Activated naive CD4-positive, alpha-beta T cell treated with Interleukin-2 at 50 U/mL for 16 hours (primary cell): ENCODE results near the gene LORICRIN.

ENCODE experiments used
- DNase-seq: peaks from one replicate; pipeline ENCODE4 v3.0.0-alpha.2; 2020

The LORICRIN gene, protein sequence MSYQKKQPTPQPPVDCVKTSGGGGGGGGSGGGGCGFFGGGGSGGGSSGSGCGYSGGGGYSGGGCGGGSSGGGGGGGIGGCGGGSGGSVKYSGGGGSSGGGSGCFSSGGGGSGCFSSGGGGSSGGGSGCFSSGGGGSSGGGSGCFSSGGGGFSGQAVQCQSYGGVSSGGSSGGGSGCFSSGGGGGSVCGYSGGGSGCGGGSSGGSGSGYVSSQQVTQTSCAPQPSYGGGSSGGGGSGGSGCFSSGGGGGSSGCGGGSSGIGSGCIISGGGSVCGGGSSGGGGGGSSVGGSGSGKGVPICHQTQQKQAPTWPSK

DNA sequence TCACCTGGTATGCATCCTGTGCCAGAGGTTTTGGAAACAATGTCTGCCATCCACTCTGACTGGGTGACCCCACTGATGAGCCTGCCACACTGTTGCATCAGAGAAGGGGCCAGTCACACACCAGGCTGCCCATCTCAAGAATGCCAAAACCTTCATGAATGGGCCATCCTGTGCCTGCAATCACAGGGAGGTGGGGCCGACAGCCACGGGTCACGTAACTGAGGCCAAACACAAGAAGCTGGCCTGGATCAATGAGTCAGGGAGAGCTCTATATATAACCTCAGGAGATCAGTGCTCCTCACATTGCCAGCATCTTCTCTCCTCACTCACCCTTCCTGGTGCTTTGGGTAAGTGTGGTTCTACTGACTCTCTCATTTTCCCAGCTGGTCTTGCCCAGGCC, at the start of gene LORICRIN:
LORICRIN (plus strand) TSS at position 301 of the 400 bp plus-strand sequence. CDS start 1,263 bp downstream, outside the sequence.
- no peak for DNase-seq

DNA sequence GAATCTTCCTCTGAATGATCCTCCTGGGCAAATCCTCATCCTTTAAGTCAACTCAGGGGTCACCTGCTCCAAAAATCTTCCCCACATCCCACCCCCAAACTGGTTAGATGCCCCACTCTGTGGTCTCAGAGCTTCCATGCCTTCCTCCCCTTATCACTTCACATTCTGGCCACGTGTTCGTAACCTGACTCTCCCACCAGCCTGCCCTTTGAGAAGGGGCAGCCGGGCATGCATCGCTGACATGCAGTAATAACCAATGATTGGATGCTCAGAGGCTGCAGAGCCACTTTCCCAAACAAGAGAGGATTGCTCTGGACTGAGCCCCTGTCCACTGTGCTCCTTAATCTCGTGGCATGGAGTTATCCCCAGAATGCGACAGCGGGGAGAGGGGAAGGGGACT, 49.3 kb upstream of the LORICRIN start:
- DNase-seq: no peak

DNA sequence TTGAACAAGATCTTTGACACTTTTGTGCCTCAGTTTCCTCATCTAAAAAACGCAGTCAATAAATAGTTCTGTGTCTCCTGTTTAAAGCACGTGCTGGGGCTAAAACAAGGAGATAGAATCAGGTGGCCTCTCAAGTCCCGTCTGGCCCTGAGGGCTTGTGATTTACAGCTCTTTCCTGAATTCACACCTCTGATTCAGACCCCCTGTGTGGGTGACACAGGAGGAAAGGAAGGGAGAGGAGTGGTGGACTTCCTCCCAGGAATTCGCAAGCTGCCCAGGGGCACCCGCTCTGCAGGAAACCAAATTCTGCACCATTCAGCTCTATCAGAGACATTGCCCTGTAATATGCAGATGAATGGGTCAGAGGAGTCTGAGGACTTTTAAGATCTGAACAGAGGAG, 47.3 kb upstream of the LORICRIN start:
- DNase-seq: no peak

DNA sequence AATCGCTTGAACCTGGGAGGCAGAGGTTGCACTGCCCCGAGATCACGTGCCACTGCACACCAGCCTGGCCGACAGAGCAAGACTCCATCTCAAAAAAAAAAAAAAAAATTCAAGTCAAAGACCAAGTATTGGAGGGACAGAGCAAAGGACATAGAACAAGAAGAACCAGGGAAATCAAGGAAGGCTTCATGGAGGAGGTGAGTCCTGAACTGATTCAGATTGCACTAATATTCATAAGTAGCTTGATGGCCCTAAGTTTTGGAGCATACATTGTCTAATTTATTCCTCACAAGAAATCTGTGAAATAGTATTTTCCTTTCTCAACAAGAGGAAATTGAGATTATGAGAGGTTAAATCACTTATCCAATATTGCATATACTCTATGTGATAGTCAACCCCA, 46.0 kb upstream of the LORICRIN start:
- no peak for DNase-seq

DNA sequence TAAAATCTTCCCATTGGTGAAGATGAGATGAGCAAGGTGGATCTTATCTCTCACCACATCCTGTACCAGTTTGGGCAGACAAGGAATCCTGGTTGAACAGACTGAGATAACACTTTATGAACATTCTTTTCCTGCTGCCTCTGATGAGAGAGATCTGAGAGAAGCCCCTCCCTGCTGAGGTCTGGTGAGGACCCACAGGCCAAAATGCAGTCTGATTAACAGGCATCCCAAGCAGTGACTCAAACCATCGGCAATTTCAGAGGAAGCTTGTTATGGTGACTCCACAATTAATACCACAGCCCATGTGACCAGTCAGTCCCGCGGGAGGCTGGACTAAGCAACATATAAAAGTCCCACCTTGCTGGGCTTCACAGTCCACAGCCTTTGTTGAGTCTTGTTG, 42.3 kb upstream of the LORICRIN start, which contains the start of gene PRR9:
PRR9 (plus strand) TSS at position 373 of the 400 bp plus-strand sequence. CDS start 561 bp downstream, outside the sequence.
- no peak for DNase-seq

DNA sequence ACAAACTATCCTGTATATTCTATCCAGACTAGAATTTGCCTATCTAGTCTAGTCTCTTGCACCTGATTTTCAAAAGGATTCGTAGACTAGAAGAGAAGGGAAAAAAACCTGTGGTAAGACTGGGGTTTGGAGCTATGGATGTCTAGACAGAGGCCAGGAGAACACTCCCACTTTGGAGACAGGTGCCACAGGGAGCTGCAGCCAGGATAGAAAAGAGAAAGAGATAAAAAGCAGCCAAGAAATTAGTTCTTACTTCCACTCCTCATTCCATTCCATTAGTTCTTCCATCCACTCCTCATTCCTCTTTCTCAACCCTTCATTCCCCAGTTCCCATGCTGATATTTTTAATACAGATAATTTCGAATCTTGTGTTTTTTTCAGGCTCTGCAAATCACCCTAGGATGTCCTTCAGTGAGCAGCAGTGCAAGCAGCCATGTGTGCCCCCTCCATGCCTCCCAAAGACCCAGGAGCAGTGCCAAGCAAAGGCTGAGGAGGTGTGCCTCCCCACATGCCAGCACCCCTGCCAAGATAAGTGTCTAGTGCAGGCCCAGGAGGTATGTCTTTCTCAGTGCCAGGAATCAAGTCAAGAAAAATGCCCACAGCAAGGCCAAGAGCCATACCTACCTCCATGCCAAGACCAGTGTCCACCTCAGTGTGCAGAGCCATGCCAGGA, 41.6 kb upstream of the LORICRIN start:
- no peak for DNase-seq

DNA sequence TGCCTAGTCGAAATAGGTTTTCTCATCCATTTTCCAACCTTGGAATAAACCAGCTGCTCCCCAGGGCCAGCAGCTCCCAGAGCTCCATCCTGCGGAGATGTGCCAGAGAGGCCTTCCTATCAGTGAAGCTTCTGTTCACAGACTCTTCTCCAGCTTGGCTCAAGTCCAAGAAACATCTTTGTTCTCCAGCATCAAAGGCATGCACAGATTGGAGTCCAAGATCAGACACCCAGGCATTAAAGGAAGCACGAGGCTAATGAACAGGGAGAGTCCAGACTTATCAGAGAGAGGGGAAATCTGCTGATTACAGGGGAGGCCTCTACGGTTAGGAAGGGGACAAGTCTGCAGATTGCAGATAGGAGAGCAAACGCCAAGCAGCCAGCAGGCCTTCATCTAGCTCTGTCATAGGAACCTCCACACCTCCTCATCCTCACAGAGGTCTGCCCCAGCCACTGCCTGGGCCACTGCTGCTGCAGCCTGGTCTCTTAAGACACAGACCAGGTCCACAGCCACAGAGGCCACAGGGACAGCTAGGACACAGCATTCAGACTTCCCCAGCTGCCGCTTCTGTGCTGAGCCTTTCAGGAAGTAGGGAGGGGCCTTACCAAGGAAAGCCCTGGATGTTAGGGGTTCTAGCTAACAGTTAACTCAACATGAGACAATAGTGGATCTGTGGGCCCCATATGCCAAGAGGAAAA, 38.7 kb upstream of the LORICRIN start:
- DNase-seq: no peak

DNA sequence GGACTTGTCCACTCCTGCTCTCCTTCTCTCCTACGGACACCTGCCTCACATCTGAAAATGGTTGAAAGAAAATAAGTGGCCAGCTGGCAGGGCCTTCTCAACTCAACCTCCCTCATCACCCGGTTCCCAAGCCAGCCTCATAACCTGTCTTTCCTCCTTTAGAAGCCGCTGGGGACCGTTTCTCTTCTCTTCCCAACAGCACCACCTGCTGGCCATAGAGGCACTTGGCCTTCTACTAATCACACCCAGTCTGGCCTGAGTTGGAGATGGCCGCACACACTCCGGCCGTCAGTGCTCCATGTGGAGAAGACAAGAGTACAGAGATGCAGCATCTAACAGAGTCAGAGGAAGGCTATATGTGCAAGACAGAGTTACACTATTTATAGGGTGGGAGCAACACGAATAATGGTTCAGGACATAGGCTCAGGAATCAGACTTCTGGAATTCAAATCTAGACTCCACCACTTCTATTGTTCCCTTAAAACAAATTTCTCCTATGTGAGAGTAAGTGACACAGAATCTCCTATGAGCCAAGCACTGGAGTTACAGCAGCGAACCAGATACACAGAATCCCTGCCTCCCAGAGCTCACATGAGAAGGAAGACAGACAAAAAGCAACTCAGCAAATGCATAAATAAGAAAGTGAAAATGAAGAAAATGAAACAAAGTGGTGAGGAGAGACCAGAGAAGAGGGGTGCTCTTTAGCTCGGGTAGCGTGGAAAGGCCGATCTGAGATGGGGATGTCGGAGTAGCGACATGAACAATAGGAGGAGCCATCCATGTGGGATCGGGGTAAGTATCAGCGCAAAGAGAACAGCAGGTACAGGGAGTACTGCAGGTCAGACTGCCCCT, 36.2 kb upstream of the LORICRIN start:
- DNase-seq: peak; percentile 51

DNA sequence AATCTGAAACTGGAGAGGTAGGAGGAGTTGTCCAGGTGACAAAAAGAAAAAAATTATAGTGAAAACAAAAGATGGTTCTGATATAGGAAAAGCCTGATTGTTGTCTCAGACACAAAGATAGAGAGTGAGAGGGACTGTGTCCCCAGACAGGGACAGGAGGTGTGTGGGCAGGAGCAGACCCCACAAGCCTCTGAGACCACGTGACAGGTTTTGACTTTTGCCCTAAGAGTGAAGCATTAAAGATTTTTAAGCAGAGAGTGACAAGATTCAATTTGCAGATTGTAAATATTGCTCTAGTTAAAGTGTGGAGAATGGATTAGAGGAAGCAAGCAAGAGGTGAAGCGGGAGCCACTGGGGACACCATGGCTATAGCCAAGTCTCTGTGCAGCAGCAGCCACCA, 31.7 kb upstream of the LORICRIN start:
- no peak for DNase-seq

DNA sequence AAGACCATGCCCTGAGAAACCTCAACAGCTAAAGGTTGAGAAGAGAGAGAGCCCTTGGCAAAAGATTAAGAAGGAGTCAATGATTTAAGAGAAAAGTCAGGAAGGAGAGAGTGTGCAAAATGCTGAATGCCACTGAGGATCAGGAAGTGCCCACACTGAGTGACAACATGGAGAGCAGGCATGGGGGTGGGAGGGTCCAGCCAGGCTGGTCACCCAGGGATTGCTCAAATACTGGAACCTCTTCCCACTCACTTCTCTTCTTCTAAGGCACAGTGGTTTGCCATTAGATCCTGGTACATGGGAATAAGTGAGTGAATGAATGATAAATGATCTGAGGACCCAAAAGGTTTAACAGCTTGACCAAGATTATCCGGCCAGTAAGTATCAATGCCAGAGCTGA, 31.0 kb upstream of the LORICRIN start:
- DNase-seq: no peak

DNA sequence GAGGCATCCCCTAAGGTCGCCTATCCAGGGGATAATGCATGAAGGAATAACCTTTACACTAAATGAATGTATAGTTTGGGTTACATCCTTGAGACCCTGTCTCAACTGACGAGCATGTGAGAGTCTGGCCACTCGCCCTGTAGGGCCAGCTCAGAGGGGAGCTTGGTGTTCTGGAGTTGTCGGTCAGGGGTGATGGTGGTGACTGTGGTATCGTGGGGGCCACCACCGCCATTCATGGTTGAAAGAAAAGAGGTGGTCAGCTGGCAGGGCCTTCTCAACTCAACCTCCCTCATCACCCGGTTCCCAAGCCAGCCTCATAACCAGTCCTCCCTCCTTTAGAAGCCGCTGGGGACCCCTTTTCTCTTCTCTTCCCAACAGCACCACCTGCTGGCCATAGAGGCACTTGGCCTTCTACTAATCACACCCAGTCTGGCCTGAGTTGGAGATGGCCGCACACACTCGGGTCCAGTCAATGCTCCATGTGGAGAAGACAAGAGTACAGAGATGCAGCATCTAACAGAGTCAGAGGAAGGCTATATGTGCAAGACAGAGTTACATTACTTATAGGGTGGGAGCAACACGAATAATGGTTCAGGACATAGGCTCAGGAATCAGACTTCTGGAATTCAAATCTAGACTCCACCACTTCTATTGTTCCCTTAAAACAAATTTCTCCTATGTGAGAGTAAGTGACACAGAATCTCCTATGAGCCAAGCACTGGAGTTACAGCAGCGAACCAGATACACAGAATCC, 30.2 kb upstream of the LORICRIN start:
- peak; percentile 8 for DNase-seq

DNA sequence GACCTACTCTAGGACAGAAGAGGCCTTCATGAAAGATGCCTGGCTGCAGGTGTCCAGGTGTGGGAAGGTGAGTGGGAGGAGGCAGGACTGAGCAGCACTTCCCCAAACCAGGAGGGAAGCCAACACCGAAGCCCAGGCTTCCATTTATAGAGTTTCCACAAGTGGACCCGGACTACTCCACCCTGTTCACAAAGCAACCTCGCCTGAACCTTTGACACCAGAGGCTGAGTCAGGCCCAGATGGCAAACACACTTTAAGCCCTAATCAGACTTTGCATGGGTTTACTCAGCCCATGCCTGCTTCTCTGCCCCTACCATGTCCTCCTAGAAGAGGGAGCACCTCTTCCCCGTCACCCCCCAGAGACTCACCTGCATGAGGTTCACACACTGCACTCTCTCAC, 28.1 kb upstream of the LORICRIN start:
- DNase-seq: no peak

DNA sequence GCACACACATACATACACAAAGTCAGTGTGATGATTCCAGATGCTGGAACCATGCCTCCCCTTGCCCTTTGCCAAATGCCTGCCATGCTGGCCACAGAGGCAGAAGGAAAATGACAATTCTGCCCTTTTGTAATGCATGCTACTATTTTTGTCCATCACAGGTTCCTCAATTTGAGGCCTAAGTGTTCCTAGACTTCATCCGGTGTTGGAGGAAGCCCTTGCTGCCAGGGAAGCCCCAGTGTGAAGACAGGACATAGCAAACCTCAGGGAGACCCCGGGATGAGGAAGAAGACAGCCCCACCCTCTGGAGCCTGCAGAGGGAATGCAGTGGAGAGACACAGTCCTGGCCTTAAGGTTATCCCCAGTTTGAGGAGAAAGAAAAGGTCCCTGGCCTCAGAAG, 27.7 kb upstream of the LORICRIN start:
- DNase-seq: no peak

DNA sequence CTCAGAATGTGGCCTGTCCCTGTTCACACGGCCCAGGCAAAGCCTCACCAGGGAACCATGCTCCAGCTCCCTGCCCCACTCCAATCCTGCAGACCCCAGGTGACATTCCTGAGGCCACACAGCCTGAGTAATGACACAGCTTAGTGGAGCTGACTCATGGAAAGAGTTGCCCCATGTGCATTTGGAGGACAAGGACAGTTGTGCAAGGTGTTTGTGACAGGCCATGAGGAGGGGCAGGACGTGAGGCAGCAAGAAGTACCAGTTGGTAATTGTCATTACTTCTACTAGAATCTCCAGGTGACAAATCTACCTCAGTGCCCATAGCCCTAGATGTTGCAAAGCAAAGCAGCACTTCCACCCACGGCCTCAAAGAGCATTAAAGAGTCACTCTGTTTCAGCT, 26.9 kb upstream of the LORICRIN start:
- DNase-seq: no peak

DNA sequence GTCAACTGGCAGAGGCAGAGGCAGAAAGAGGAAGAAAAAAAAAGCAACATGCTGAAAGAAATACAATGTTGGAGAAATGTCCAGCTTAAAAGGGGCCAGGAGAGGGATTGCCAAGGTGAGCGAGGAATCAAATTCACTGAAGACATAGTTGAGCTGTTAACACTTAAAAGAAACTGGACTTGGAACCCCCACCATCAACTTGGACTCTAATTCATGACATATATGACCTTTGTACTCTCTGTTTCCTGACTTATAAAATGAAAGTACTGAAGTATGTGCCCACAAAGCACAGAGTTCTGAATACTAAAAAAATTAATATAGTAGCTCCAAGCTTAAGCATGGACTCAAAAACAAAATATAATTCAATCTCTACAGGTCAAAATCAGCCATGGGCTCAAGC, 26.0 kb upstream of the LORICRIN start:
- DNase-seq: no peak

DNA sequence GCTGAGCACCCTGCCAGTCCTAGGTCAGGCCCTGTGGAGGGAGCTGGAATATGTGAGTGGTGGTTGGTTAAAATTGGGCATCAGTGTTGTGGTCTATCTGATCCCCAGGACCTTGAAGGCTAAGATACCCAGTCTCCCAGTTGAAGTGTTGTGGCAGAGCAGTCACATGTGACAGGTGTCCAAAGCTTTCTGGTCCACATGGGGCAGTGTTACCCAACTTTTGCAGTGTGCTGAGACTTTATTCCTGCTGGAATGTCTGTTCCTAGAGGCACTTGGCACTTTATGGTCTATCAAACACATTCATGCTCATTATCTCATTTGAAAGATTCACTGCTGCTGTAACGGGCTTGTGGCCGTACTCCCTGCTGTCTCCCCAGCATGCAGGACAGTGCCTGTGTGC, 21.0 kb upstream of the LORICRIN start:
- no peak for DNase-seq

DNA sequence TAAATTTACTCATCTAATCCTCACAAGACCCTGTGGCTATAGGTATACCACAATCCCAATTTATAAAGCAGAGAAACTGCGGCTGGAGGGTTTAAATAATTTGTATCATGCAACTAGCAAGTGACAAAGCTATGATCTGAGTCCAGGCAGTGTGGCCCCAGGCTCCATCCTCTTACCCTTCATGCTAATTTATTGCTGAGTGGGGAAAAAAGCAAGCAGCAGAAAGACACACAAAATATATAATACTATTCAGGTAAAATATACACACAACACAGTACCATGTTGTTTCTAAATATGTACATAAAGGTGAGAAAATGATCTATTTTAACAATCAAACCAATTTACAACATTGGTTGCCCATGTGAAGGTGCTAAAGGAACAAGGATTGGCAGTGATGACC, 17.3 kb upstream of the LORICRIN start:
- no peak for DNase-seq

DNA sequence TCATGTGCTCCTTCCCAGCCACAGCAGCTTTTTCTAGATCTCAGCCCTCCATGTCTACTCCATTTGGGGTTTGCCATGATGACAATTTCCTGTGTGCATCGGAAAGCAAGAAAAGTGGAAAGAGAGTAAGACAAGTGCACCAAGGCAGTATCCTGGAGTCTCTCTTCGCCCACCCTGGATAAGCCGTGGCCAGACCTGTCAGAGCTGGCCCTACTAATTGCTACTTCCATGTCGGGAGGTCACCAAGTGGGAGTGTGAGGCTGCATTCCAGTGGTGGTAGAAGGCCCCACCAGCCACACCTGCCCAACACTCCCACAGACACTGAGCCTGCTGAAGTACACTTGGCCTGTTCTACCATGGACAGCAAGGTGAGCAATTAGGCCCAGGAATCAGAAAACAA, 14.0 kb upstream of the LORICRIN start:
- no peak for DNase-seq

DNA sequence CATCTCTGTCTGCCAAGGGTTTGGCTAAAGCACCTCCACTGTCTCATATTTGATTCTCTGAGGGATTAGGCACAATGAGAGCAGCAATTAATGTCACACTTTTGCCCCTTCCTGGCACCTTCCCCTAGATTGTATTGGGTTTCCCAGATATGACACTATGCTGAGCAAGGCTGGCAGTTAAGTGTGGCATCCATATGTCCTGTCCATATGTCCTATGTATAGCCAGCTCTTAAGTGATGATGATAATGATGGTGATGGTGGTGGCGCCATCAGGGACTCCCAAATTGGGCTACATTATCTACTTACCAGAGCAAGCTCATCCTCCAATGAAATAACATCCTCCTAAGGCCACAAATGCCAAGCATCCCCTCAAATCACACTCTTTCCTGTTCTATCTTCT, 13.5 kb upstream of the LORICRIN start:
- no peak for DNase-seq

DNA sequence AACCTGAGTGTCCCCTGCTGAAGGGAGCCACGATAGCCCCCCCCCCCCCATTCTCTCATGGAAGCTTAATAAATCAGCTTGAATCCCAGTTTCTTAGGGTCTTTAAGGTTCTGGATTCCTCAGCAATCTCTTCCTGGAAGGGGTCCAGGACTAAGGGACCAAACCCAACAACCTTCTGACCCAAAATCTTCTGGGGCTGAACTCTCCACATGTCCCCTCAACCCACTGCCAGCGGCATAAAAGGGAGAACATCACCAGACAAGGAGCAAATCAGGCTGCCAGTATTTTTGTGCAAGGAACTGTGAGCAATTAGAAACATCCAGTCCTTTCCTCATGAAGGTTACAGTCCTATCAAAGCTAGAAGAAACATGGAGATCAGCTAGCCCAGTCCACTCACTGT, 12.7 kb upstream of the LORICRIN start:
- DNase-seq: no peak

DNA sequence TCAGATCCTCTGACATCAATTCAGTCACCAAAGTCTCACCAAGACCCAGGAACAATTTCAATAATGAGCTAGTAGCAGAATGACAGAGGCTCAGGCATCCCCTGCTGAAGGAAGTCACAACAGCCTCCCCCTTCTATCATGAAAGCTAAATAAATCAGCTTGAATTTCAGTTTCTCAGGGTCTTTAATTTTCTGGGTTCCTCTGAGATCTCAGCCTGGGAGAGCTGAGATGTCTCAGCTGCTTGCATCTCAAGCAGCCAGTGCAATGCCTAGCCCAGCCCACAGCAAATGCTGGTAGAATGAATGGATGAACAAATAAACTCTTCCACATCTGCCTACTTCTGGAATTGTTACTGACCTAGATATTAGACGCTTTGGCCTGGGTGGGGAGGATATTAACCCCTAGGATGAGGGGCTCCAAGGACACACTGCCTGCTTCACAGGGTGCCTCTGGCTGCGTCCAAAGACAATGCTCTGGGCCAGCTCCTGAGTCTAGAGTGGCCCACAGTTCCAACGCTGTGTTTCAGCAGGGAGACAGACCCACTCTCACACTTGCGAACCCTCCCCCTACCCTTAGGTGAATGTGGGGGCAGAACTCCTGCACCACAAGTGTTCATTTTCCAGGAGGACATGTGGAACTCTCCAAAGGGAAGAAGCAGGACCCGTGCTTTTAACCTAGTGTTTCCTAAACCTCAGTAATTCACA, 11.2 kb upstream of the LORICRIN start:
- no peak for DNase-seq

DNA sequence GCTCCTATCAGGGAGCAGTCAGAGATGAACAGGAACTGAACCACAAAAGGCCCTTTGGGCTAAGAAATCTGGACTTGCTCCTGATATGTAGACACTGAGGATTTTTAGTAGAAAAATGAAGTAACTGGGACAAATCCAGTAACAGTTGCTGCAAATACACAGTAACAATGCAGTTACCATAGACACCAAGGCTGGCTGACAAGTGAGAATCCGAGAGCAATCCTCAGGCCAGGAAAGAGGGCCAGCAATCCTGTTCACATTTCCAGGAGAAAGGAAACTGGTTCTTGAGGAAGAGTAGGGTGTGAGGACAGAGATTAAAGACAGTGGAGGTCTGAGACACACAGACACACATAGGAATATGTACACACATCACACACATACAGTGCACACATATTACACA, 9.3 kb upstream of the LORICRIN start:
- no peak for DNase-seq
